Immature natural killer cell (primary cell): Measurements from ENCODE around the gene USP49. TPM values are rescaled to one million over a fixed set of nuclear protein-coding genes. Genes with fewer than 3 reads are reported as not detected.
A peak's percentile ranks its signal among the peaks of the same experiment; 100 is the strongest.

Source experiments
- DNase-seq, 3 donors: peaks; one replicate each; pipeline ENCODE4 v3.0.0; 2022; ENCODE audit warnings: mixed read lengths in 1 of 3
- H3K27ac Mint-ChIP-seq, 6 donors: one replicate each; pipeline ENCODE4 v1.8.0; 2020; ENCODE audit warnings: mixed read lengths in 6 of 6, mild to moderate bottlenecking in 5 of 6, inconsistent platforms in 4 of 6, moderate library complexity in 3 of 6
- H3K27me3 Mint-ChIP-seq, 3 donors: one replicate each; pipeline ENCODE4 v1.8.0; 2020 to 2021; ENCODE audit warnings: low read depth in 3 of 3, mild to moderate bottlenecking in 3 of 3, mixed read lengths in 3 of 3, moderate library complexity in 3 of 3, inconsistent platforms in 1 of 3
- H3K36me3 Mint-ChIP-seq, 3 donors: one replicate each; pipeline ENCODE4 v1.8.0; 2020; ENCODE audit warnings: mixed read lengths in 3 of 3, inconsistent platforms in 2 of 3, mild to moderate bottlenecking in 2 of 3
- H3K4me1 Mint-ChIP-seq, 2 donors: one replicate each; pipeline ENCODE4 v1.8.0; 2020; ENCODE audit warnings: inconsistent platforms in 2 of 2, mild to moderate bottlenecking in 2 of 2, mixed read lengths in 2 of 2, moderate library complexity in 1 of 2
- H3K4me3 Mint-ChIP-seq, 5 donors: one replicate each; pipeline ENCODE4 v1.8.0; 2020; ENCODE audit warnings: mild to moderate bottlenecking in 5 of 5, mixed read lengths in 5 of 5, inconsistent platforms in 3 of 5, moderate library complexity in 3 of 5
- H3K9me3 Mint-ChIP-seq, 6 donors: one replicate each; pipeline ENCODE4 v1.8.0; 2020; ENCODE audit warnings: mild to moderate bottlenecking in 6 of 6, mixed read lengths in 6 of 6, inconsistent platforms in 4 of 6, moderate library complexity in 3 of 6
- polyA plus RNA-seq, 3 donors: library from polyadenylated mRNA; unstranded; fragments of 300-500 nt; fragmentation: Illumina TruSeq; gene quantifications; one replicate each; pipeline ENCODE4 v1.2.3, GENCODE V29; 2021

The USP49 gene
- polyA plus RNA-seq, 3 donors from 2014 or later: 0.22 to 0.94 (median 0.62) TPM

DNA sequence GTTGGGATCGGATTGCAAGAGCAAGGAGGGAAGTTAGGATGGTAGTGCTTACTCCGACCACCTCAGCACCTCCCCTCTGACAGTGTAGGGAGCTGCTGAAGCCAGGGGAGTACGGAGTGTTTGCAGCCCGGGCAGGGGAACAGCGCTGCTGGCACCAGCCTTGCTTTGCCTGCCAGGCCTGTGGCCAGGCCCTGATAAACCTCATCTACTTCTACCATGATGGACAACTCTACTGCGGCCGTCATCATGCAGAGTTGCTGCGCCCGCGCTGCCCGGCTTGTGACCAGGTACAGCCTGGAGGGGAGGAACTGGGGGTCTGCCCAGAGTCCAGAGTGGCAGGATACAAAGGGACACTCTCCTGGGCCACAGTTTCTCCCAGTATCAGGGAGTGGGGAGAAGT lies 109.9 kb downstream of the USP49 start:
- no peak for DNase-seq
- Mint-ChIP-seq H3K4me3 (peak overlapping the region in 4 of 5 donors; percentile 40 to 93 (median 71)), H3K27me3 (peaks cover 5 to 16% (median 9%) of the 10 kb centered on the region in 3 donors), H3K4me1 (peaks cover 21% of the 10 kb centered on the region in 2 donors), H3K36me3 (peaks cover 0 to 6% (median 4%) of the 10 kb centered on the region in 3 donors), H3K27ac (peak overlapping the region in 1 of 6 donors; percentile 41), H3K9me3 (no peaks in the 10 kb centered on the region)

DNA sequence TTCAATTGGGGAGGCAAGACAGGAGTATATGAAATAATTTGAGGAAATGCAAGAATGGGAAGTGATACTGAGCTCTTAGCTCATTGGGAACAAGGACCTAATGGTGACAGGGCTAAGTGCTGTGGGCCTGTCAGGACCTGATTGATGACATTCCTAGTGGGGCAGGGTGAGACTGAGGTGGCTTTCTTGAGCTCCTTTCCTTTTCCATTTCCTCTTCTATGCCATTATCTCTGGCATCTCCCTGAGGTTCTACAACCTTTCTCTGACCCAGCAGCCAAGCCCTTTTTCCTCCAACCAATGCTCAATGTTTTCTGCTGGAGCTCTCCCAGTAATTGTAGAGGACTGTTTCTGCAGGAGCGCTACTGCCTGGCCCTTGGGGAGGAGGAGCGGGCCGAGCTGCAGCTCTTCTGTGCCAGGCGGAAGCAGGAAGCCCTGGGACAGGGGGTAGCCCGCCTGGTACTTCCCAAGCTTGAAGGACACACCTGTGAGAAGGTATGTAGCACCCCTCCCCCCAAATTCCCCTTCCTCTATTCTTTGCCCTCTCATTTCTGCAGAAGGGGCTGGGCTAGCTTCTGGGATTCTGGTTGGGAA lies 110.5 kb downstream of the USP49 start:
- peaks cover 19% of the 10 kb centered on the region in 2 donors for H3K4me1 Mint-ChIP-seq
- peak overlapping the region in 1 of 6 donors; percentile 41 for H3K27ac Mint-ChIP-seq
- H3K36me3 Mint-ChIP-seq: peaks cover 0 to 4% (median 2%) of the 10 kb centered on the region in 3 donors
- H3K27me3 Mint-ChIP-seq: peaks cover 5 to 16% (median 9%) of the 10 kb centered on the region in 3 donors
- DNase-seq: no peak
- H3K4me3 Mint-ChIP-seq: peak overlapping the region; percentile 37 to 93 (median 40)
- H3K9me3 Mint-ChIP-seq: no peaks in the 10 kb centered on the region

GRCh38 chr6:41783106-41783780 lies 111.9 kb downstream of the USP49 start:
- H3K27ac Mint-ChIP-seq: no peak overlapping the region
- peaks cover 5 to 16% (median 9%) of the 10 kb centered on the region in 3 donors for H3K27me3 Mint-ChIP-seq
- DNase-seq: no peak
- no peaks in the 10 kb centered on the region for H3K9me3 Mint-ChIP-seq
- no peaks in the 10 kb centered on the region for H3K36me3 Mint-ChIP-seq
- H3K4me3 Mint-ChIP-seq: no peak overlapping the region
- H3K4me1 Mint-ChIP-seq: peaks cover 15 to 22% of the 10 kb centered on the region in 2 donors

- peaks cover 11 to 21% of the 10 kb centered on the region in 2 donors for H3K4me1 Mint-ChIP-seq
- H3K27me3 Mint-ChIP-seq: peaks cover 3 to 4% (median 3%) of the 10 kb centered on the region in 3 donors
- no peaks in the 10 kb centered on the region for H3K9me3 Mint-ChIP-seq
- peaks cover 0 to 5% (median 0%) of the 10 kb centered on the region in 3 donors for H3K36me3 Mint-ChIP-seq
- DNase-seq: no peak
- peak overlapping the region; percentile 62 to 81 (median 69) for H3K4me3 Mint-ChIP-seq
- no peak overlapping the region for H3K27ac Mint-ChIP-seq
These were observed 113.8 kb downstream of the USP49 start for GRCh38 chr6:41781366-41781730.

DNA sequence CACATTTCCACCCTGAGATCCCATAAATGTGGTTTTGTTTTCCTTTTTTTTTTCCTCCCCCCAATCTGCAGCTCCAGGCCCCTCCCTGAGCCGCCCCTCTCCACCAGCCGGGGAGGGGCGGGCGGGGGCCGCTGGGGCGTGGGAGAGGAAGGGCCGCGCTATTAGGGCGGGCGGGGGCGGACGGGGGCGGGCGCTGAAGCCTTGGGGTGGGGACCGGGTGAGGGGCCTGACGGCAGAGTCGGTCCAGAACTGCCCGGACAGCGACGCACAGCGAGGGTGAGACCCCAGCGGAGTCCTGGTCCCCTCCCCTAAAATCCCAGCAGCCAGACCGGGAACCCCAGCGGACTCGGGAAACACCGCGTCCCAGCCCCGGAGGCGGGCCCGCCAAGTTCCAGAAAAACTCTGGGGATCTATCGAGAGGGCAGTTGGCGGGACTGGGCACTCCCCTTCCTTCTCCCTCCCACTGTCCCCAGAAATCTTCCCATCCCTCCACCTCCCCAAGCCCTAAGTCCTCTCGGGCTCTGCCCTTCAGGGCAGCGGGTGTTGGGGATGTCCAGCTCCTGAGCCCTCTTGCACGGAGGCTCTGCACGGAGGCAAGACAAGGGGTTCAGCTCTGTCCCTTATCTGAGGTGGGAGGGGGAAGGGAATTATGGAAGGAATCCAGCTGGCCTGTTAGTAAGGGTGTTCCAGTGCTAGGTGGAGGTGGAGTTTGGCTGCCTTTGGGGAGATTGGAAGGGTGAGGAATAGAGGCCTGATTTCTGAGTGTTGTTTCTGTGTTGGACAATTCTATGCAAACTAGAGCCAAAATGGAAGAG lies 114.4 kb downstream of the USP49 start, which contains the start of gene PRICKLE4:
Gene PRICKLE4, plus strand, starts transcription at position 232 of the 815 bp plus-strand sequence. CDS start 2,692 bp downstream, outside the sequence.
- Mint-ChIP-seq H3K27ac (peak within 1 kb of the TSS in 3 of 6 donors; percentile 15 to 69 (median 49)), H3K4me1 (peaks cover 11 to 21% of the 10 kb centered on the region in 2 donors), H3K36me3 (peaks cover 0 to 5% (median 0%) of the 10 kb centered on the region in 3 donors), H3K27me3 (peaks cover 2 to 3% (median 3%) of the 10 kb centered on the region in 3 donors), H3K9me3 (no peaks in the 10 kb centered on the region), H3K4me3 (peak within 1 kb of the TSS; percentile 82 to 90 (median 88))
- no peak for DNase-seq

- Mint-ChIP-seq H3K36me3 (peaks cover 0 to 9% (median 3%) of the 10 kb centered on the region in 3 donors), H3K9me3 (no peaks in the 10 kb centered on the region), H3K4me1 (peaks cover 10 to 21% of the 10 kb centered on the region in 2 donors), H3K4me3 (peak within 1 kb of the TSS; percentile 83 to 92 (median 89)), H3K27me3 (peaks cover 1 to 3% (median 2%) of the 10 kb centered on the region in 3 donors), H3K27ac (peak within 1 kb of the TSS in 5 of 6 donors; percentile 61 to 87 (median 78))
- DNase-seq: peak; percentile 98
These were observed 115.2 kb downstream of the USP49 start, which contains the start of gene FRS3 for GRCh38 chr6:41779788-41780550. FRS3 (minus strand) TSS chr6:41779900; CDS start chr6:41776987, 2,913 bp downstream.

DNA sequence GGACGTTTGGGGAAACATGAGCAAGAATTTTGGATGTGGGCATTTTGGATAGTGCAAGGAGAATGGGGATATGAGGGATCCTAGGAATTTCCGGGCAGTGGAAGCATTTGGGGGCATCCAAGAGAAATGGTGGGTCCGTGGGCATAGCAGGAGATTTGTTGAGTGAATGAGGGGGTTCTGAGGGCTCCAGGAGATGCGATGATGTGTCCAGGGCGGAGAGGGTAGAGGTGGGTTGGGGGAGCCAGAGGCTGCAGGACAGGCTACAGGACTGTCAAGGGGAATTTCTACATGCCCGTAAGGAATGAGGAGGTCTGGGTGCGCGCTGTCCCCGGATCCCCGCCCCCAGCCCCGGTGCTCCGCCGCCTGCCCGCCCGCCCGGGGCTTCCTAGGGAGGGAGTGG lies 115.8 kb downstream of the USP49 start:
- Mint-ChIP-seq H3K27me3 (peaks cover 1 to 3% (median 2%) of the 10 kb centered on the region in 3 donors), H3K36me3 (peaks cover 0 to 16% (median 9%) of the 10 kb centered on the region in 3 donors), H3K9me3 (no peaks in the 10 kb centered on the region), H3K4me3 (peak overlapping the region; percentile 83 to 92 (median 87)), H3K4me1 (peaks cover 10 to 21% of the 10 kb centered on the region in 2 donors), H3K27ac (peak overlapping the region in 5 of 6 donors; percentile 61 to 87 (median 78))
- DNase-seq: no peak

- H3K36me3 Mint-ChIP-seq: peaks cover 0 to 19% (median 12%) of the 10 kb centered on the region in 3 donors
These were observed 116.3 kb downstream of the USP49 start for GRCh38 chr6:41778895-41779294.

DNA sequence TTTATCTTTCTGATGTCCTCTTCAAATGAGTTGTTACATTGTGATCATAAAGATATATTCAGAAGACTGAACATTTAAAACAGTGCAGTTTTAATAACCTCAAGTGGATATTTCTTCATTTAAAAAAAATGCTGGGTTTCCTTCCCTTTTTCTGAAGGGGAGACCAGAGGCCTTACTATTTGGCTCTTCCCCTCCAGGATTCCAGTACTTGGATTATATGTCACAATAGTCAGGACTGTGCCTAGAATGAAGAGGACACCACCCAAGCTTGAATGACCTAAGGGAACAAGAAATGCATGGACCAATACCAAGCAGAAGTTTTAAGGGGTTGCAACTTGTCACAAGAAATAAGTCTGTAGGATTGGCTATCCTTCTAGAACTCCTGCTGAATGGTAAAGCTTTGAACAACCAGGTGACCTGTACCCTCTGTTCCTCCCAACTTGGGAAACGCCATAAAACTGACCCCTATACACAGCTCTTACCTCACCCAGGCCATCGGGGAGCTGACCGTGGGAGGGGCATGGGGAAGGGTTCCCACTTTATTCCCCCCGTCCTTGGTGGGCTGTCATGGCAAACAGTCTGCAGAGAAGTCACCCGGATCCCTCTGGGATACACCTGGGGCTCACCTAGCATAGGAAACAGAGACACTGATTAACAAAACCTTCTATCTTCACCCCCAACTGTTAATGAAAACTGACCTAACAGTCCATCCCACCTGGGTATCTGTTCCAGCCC lies 117.5 kb downstream of the USP49 start:
- Mint-ChIP-seq H3K27me3 (peaks cover 1 to 3% (median 2%) of the 10 kb centered on the region in 3 donors), H3K4me3 (peak overlapping the region in 3 of 5 donors; percentile 3 to 83 (median 46)), H3K9me3 (no peaks in the 10 kb centered on the region)

More at GRCh38 chr6:41778895-41779294, 116.3 kb downstream of the USP49 start:
- peaks cover 10 to 21% of the 10 kb centered on the region in 2 donors for H3K4me1 Mint-ChIP-seq
- H3K4me3 Mint-ChIP-seq: peak overlapping the region; percentile 83 to 92 (median 87)
- H3K9me3 Mint-ChIP-seq: no peaks in the 10 kb centered on the region
- DNase-seq: no peak
- H3K27ac Mint-ChIP-seq: peak overlapping the region in 3 of 6 donors; percentile 78 to 87 (median 86)
- H3K27me3 Mint-ChIP-seq: peaks cover 1 to 3% (median 2%) of the 10 kb centered on the region in 3 donors

GRCh38 chr6:41775293-41775882 lies 119.8 kb downstream of the USP49 start:
- Mint-ChIP-seq H3K9me3 (no peaks in the 10 kb centered on the region), H3K27me3 (peaks cover 0 to 1% (median 0%) of the 10 kb centered on the region in 3 donors), H3K4me3 (no peak overlapping the region), H3K27ac (no peak overlapping the region), H3K4me1 (peaks cover 6 to 14% of the 10 kb centered on the region in 2 donors), H3K36me3 (peaks cover 10 to 33% (median 16%) of the 10 kb centered on the region in 3 donors)
- DNase-seq: no peak

More for the DNA sequence above, 117.5 kb downstream of the USP49 start:
- H3K27ac Mint-ChIP-seq: no peak overlapping the region
- DNase-seq: no peak
- peaks cover under 1 to 19% (median 12%) of the 10 kb centered on the region in 3 donors for H3K36me3 Mint-ChIP-seq
- H3K4me1 Mint-ChIP-seq: peaks cover 10 to 21% of the 10 kb centered on the region in 2 donors

- no peak overlapping the region for H3K4me3 Mint-ChIP-seq
- H3K9me3 Mint-ChIP-seq: no peaks in the 10 kb centered on the region
- peaks cover 6 to 14% of the 10 kb centered on the region in 2 donors for H3K4me1 Mint-ChIP-seq
- DNase-seq: no peak
- peaks cover 0 to 1% (median 0%) of the 10 kb centered on the region in 3 donors for H3K27me3 Mint-ChIP-seq
- H3K27ac Mint-ChIP-seq: no peak overlapping the region
- peaks cover 10 to 33% (median 16%) of the 10 kb centered on the region in 3 donors for H3K36me3 Mint-ChIP-seq
These were observed 120.3 kb downstream of the USP49 start for GRCh38 chr6:41774841-41775240.
